Adrenal gland (tissue), 12 donors: ENCODE measurements around the gene ATP13A1. TPM values are rescaled to one million over a fixed set of nuclear protein-coding genes. Genes with fewer than 3 reads are reported as not detected.

Experiments
- DNase-seq, 7 donors: peaks; one replicate each; pipeline ENCODE4 v3.0.0-alpha.2; 2019 to 2020
- H3K27ac ChIP-seq, 5 donors: fragments of 200-600 bp; sonication (generic) in 4 of 5; 1 replicate in 3 of 5; 2 replicates in 2 of 5; pipeline versions ENCODE4 v1.5.1 to v1.8.0; 2016 to 2020; ENCODE audit warnings: mild to moderate bottlenecking in 1 of 5
- H3K27me3 ChIP-seq: fragments of 200-600 bp; 2 replicates; pipeline ENCODE4 v1.8.0; 2021
- H3K36me3 ChIP-seq, 2 donors: fragments of 200-600 bp; replicated peaks in 1 of 2; 1 replicate in 1 of 2; 2 replicates in 1 of 2; pipeline versions ENCODE4 v1.5.1 to v1.8.0; 2018 to 2022
- H3K4me1 ChIP-seq, 2 donors: fragments of 200-600 bp; replicated peaks in 1 of 2; 1 replicate in 1 of 2; 2 replicates in 1 of 2; pipeline versions ENCODE4 v1.5.1 to v1.8.0; 2018 to 2021
- H3K4me3 ChIP-seq, 4 donors: fragments of 200-600 bp; sonication (generic) in 3 of 4; one replicate each; pipeline ENCODE4 v1.5.1; 2016 to 2018
- H3K9me3 ChIP-seq, 3 donors: fragments of 200-600 bp; sonication (generic) in 1 of 3; replicated peaks in 1 of 3; 1 replicate in 2 of 3; 2 replicates in 1 of 3; pipeline versions ENCODE4 v1.5.1 to v1.8.0; 2016 to 2021
- POLR2A ChIP-seq, 2 donors: fragments of 450-650 bp; IDR thresholded peaks; one replicate each; pipeline ENCODE4 v1.6.1; 2017; ENCODE audit warnings: antibody characterized with exemption in 2 of 2, mild to moderate bottlenecking in 2 of 2, moderate library complexity in 1 of 2
- WGBS, 4 donors: extraction: QIAGEN DNeasy Blood & Tissue Kit in 2 of 4; methylation state at CpG; one replicate each; pipeline versions ENCODE4 v1.1.5 to v1.1.7; 2013 to 2017; 5-methylcytosine and 5-hydroxymethylcytosine counted together
- intact Hi-C, 2 donors: fragments of 100-400 bp; cut with DNase I; formaldehyde crosslinking; loops; one replicate each; pipeline versions ENCODE4 v1.14.1 to v1.15.0; 2022 to 2023
- polyA plus RNA-seq, 3 donors: library from polyadenylated mRNA; stranded (reverse); fragments of 200-250 nt in 2 of 3; fragments of 350-450 nt in 1 of 3; fragmentation: Illumina TruSeq in 1 of 3; extraction: RNeasy Lipid Tissue Mini Kit (QIAGEN cat#74804) in 1 of 3; gene quantifications; one replicate each; pipeline ENCODE4 v1.2.3, GENCODE V29; 2013 to 2014
- total RNA-seq, 9 donors: library from RNA; depleted of rRNA in 4 of 9; stranded (reverse); fragments of >200 nt in 4 of 9; fragments of 120-200 nt in 1 of 9; fragmentation: NEBNext Ultra II Directional in 1 of 9; extraction: Animal tissue kit (Norgen Biotek cat#: 25700) in 1 of 9; gene quantifications; one replicate each; pipeline versions ENCODE4 v1.1.0 to v1.2.4, GENCODE V29; 2013 to 2023
- TF ChIP-seq, protein P1 (sequence below), 6 experiments: fragments of 450-650 bp in 4 of 6; fragments of 200-600 bp in 2 of 6; sonication (generic) in 1 of 6; IDR thresholded peaks; 1 replicate in 5 of 6; 2 replicates in 1 of 6; pipeline versions ENCODE4 v1.5.1 to v1.8.0; 2016 to 2021; ENCODE audit warnings: antibody characterized with exemption in 6 of 6, mild to moderate bottlenecking in 2 of 6, moderate library complexity in 1 of 6
- donor health status: healthy with polysubstance abuse.
- donor health status: Bipolar disorder and iron deficiency.
- donor health status: DM: yes; HTN: yes; CAD: no.
- donor health status: DM: no; HTN: no; CAD: no.
- donor health status: DM: no; HTN: no; CAD: no.
- donor health status: DM: yes; HTN: yes; CAD: no.

The ATP13A1 gene
- total and polyA plus RNA-seq, 12 donors = 18.7 to 195 (median 90.9) TPM

DNA sequence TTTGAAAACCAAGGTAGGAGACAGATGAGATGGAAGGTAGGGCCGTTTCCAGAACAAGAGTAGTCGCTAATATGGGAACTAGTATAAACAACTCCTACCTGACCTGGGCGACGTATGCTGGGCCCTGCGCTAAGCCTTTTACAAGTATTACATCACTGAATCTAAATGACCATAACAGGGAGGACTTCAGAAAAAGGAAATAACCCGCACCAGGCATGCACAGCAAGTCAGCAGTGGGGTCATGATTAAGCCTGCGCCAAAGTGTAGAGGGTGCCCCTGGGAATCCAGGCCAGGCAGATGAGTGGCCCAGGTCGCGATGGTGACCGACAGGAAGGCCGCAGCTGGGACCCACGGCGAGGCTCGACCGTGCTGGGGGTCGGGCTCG lies 613 bp downstream of the ATP13A1 start:
- H3K4me1 ChIP-seq = peaks cover 12 to 22% of the 10 kb centered on the region in 2 donors
- H3K27ac ChIP-seq = peak overlapping the region in 4 of 5 donors; percentile 90 to 95 (median 93)
- peak in 2 of 7 donors; percentile 16 to 37 for DNase-seq
- no peaks in the 10 kb centered on the region for H3K9me3 ChIP-seq
- TF ChIP-seq POLR2A (IDR thresholded peaks at IDR 0.05) = no peak
- TF ChIP-seq, protein P1, sequence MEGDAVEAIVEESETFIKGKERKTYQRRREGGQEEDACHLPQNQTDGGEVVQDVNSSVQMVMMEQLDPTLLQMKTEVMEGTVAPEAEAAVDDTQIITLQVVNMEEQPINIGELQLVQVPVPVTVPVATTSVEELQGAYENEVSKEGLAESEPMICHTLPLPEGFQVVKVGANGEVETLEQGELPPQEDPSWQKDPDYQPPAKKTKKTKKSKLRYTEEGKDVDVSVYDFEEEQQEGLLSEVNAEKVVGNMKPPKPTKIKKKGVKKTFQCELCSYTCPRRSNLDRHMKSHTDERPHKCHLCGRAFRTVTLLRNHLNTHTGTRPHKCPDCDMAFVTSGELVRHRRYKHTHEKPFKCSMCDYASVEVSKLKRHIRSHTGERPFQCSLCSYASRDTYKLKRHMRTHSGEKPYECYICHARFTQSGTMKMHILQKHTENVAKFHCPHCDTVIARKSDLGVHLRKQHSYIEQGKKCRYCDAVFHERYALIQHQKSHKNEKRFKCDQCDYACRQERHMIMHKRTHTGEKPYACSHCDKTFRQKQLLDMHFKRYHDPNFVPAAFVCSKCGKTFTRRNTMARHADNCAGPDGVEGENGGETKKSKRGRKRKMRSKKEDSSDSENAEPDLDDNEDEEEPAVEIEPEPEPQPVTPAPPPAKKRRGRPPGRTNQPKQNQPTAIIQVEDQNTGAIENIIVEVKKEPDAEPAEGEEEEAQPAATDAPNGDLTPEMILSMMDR (IDR thresholded peaks at IDR 0.05) = no peak
- H3K36me3 ChIP-seq = peaks cover 0 to 20% of the 10 kb centered on the region in 2 donors
- no peaks in the 10 kb centered on the region for H3K27me3 ChIP-seq
- intact Hi-C loops = no loop called here
- WGBS, 4 donors = 6 to 19% (median 11%) methylated on average over 7 to 17 of the region's 17 CpGs
- H3K4me3 ChIP-seq = peak overlapping the region; percentile 70 to 92 (median 80)

DNA sequence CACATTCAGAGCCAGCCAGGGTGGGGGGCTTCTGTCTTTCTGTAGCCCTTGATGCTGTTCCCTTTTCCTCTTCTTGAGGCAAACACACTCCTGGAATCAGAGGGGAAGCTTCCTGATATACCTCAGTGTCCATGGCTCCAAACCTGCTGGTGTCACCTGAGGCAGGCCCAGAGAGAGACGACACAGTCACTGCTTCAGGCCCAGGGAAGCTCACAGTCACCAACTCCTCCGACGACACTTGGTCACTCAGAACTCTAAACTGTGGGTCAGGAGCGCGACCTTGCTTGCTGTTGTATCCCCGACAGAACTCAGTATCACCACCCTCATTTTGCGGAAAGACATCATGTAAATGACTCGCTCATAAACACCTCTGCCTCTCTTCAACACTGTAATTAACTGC lies 1.1 kb downstream of the ATP13A1 start:
- 62 to 74% (median 67%) methylated on average over 8 of the region's 8 CpGs for whole genome bisulfite sequencing, 4 donors
- Histone ChIP-seq H3K9me3 (no peaks in the 10 kb centered on the region), H3K27me3 (no peaks in the 10 kb centered on the region), H3K4me1 (peaks cover 12 to 22% of the 10 kb centered on the region in 2 donors), H3K4me3 (peak overlapping the region in 1 of 4 donors; percentile 86), H3K36me3 (peaks cover 0 to 25% of the 10 kb centered on the region in 2 donors), H3K27ac (peak overlapping the region in 1 of 5 donors; percentile 22)
- DNase-seq = peak in 1 of 7 donors; percentile 20
- intact Hi-C loops = no loop called here
- TF ChIP-seq, protein P1 (IDR thresholded peaks at IDR 0.05) = no peak
- no peak for TF ChIP-seq POLR2A (IDR thresholded peaks at IDR 0.05)

DNA sequence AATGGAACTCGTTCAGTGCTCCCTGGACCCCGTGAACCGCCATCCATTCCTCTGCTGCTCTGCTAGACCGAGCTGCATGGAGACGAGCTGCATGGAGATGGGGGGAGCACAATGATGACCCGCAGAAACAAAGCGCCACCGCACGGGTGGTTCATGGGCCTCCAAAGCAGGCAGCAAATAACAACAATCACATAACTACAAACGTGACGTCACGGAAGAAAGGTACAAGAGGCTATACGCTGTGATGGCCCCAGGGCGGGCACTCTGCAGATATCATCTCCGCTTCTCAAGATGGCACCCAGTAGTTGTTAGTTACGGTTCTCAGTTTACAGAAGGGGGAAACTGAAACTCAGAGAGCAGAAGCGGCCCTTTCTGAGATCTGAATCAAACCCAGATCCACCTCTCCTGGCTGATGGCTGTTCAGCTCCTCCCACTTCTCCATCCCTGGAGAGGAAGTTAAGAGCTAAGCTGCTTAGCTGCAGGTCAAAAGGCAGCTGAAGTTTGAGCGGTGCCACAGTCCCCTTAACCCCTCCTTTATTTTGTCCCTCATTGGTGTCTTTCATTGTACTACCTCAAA lies 1.7 kb downstream of the ATP13A1 start:
- Histone ChIP-seq H3K27me3 (no peaks in the 10 kb centered on the region), H3K27ac (no peak overlapping the region), H3K36me3 (peaks cover 0 to 31% of the 10 kb centered on the region in 2 donors), H3K4me1 (peaks cover 12 to 22% of the 10 kb centered on the region in 2 donors), H3K4me3 (no peak overlapping the region), H3K9me3 (no peaks in the 10 kb centered on the region)
- DNase-seq = no peak
- intact Hi-C loops = no loop called here
- WGBS, 4 donors = 71 to 78% (median 73%) methylated on average over 18 of the region's 18 CpGs
- TF ChIP-seq POLR2A (IDR thresholded peaks at IDR 0.05) = no peak
- TF ChIP-seq, protein P1 (IDR thresholded peaks at IDR 0.05) = no peak

DNA sequence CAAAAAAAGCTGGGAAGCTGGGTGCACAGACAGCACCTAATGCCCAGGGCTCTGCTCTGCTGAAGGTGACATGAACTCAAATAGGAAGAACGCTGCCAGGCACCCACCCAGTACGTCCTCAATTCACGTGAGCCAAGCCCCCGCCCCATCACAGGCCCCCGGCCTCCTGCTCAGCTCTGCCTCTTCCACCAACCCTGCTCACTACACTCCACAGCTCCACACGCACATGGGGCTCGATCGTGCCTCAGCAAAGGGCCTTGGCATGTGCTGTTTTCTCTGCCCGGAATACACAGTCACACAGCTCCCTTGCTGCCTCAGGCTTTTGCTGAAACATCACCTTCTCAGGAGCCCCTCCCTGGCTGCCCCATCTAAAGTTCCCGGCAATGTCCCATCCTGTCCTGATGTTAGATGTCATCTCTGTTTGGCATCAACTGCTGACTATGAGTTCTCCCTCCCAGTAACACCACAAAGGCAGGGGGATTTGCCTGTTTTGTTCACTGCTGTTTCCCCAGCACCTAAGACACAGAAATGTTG lies 2.3 kb downstream of the ATP13A1 start:
- H3K4me3 ChIP-seq = no peak overlapping the region
- TF ChIP-seq POLR2A (IDR thresholded peaks at IDR 0.05) = no peak
- TF ChIP-seq, protein P1 (IDR thresholded peaks at IDR 0.05) = no peak
- no peaks in the 10 kb centered on the region for H3K27me3 ChIP-seq
- intact Hi-C loops = no loop called here
- peaks cover 0 to 36% of the 10 kb centered on the region in 2 donors for H3K36me3 ChIP-seq
- peaks cover 12 to 22% of the 10 kb centered on the region in 2 donors for H3K4me1 ChIP-seq
- 75 to 83% (median 79%) methylated on average over 10 of the region's 10 CpGs for WGBS, 4 donors
- H3K27ac ChIP-seq = no peak overlapping the region
- DNase-seq = peak in 1 of 7 donors; percentile 19
- H3K9me3 ChIP-seq = no peaks in the 10 kb centered on the region
